HFFc6 (cell line): Measurements from ENCODE around the gene SLC15A3. TPM values are rescaled to one million over a fixed set of nuclear protein-coding genes. Genes with fewer than 3 reads are reported as not detected.

Experiments used
- DNase-seq: peaks from one replicate; pipeline ENCODE4 v3.0.0-alpha.2; 2018
- H3K27ac Mint-ChIP-seq: 2 replicates; pipeline ENCODE4 v1.8.0; 2020; ENCODE audit warnings: mild to moderate bottlenecking, mixed read lengths
- H3K27me3 Mint-ChIP-seq: 2 replicates; pipeline ENCODE4 v1.8.0; 2021; ENCODE audit warnings: mild to moderate bottlenecking, moderate library complexity, mixed read lengths; ENCODE audit not compliant: insufficient read depth
- H3K36me3 Mint-ChIP-seq: 2 replicates; pipeline ENCODE4 v1.8.0; 2021; ENCODE audit warnings: low read depth, mixed read lengths
- H3K4me1 Mint-ChIP-seq: 2 replicates; pipeline ENCODE4 v1.8.0; 2020; ENCODE audit warnings: low read depth, mixed read lengths
- H3K4me3 Mint-ChIP-seq: 2 replicates; pipeline ENCODE4 v1.8.0; 2020; ENCODE audit warnings: mild to moderate bottlenecking, moderate library complexity, mixed read lengths
- H3K9me3 Mint-ChIP-seq: 2 replicates; pipeline ENCODE4 v1.8.0; 2020; ENCODE audit warnings: mild to moderate bottlenecking, mixed read lengths
- CTCF ChIP-seq: fragments of 200-600 bp; sonication (generic); IDR thresholded peaks from 2 replicates; pipeline ENCODE4 v1.5.0; 2021; ENCODE audit warnings: antibody characterized with exemption, mild to moderate bottlenecking
- total RNA-seq, 6 experiments: library from RNA; stranded (reverse); fragmentation: NEBNext Ultra II Directional; extraction: Animal tissue kit (Norgen Biotek cat#: 25700); gene quantifications; 2 replicates in 1 of 6; 3 replicates in 5 of 6; pipeline ENCODE4 v1.2.3, GENCODE V29; 2021

SLC15A3 gene
- total RNA-seq, 6 experiments from 2014 or later, result 2.7 to 6.6 (median 3.4) TPM

- Mint-ChIP-seq H3K36me3 (0 out of 2 replicates have a peak, but pooled peaks cover under 1% of the 10 kb centered on the region), H3K9me3 (no peaks in the 10 kb centered on the region), H3K4me3 (no peak overlapping the region), H3K27me3 (no peaks in the 10 kb centered on the region), H3K27ac (no peak overlapping the region), H3K4me1 (peaks cover 13% of the 10 kb centered on the region)
- no peak for TF ChIP-seq CTCF
- DNase-seq, result no peak
These were observed 24.4 kb downstream of the SLC15A3 start for GRCh38 chr11:60927600-60927999.

- TF ChIP-seq CTCF, result no peak
- H3K36me3 Mint-ChIP-seq, result peaks cover 5% of the 10 kb centered on the region; the same call in 1 of the 2 replicates
- no peak overlapping the region for H3K4me3 Mint-ChIP-seq
- no peaks in the 10 kb centered on the region for H3K27me3 Mint-ChIP-seq
- DNase-seq, result no peak
- no peaks in the 10 kb centered on the region for H3K9me3 Mint-ChIP-seq
- H3K27ac Mint-ChIP-seq, result no peak overlapping the region
- peaks cover 13% of the 10 kb centered on the region for H3K4me1 Mint-ChIP-seq
These were observed 24.8 kb downstream of the SLC15A3 start for GRCh38 chr11:60927061-60927592.

GRCh38 chr11:60926500-60926899 is 25.5 kb downstream of the SLC15A3 start:
- Mint-ChIP-seq H3K36me3 (peaks cover 5% of the 10 kb centered on the region; the same call in 1 of the 2 replicates), H3K4me3 (no peak overlapping the region), H3K27ac (no peak overlapping the region), H3K4me1 (peaks cover 13% of the 10 kb centered on the region), H3K9me3 (no peaks in the 10 kb centered on the region), H3K27me3 (no peaks in the 10 kb centered on the region)
- DNase-seq, result no peak
- no peak for TF ChIP-seq CTCF

GRCh38 chr11:60925868-60926267 is 26.1 kb downstream of the SLC15A3 start:
- H3K4me1 Mint-ChIP-seq, result peaks cover 13% of the 10 kb centered on the region
- H3K27ac Mint-ChIP-seq, result peak overlapping the region; percentile 61

GRCh38 chr11:60924906-60925853 is 26.8 kb downstream of the SLC15A3 start:
- peaks cover 10% of the 10 kb centered on the region; the same call in 1 of the 2 replicates for H3K36me3 Mint-ChIP-seq
- no peaks in the 10 kb centered on the region for H3K27me3 Mint-ChIP-seq
- H3K4me3 Mint-ChIP-seq, result peak overlapping the region; percentile 89
- peaks cover 13% of the 10 kb centered on the region for H3K4me1 Mint-ChIP-seq
- no peak for DNase-seq
- no peaks in the 10 kb centered on the region for H3K9me3 Mint-ChIP-seq
- no peak for TF ChIP-seq CTCF
- peak overlapping the region; percentile 61 for H3K27ac Mint-ChIP-seq

More at GRCh38 chr11:60925868-60926267, 26.1 kb downstream of the SLC15A3 start:
- H3K27me3 Mint-ChIP-seq, result no peaks in the 10 kb centered on the region
- no peaks in the 10 kb centered on the region for H3K9me3 Mint-ChIP-seq
- peaks cover 5% of the 10 kb centered on the region; the same call in 1 of the 2 replicates for H3K36me3 Mint-ChIP-seq
- peak; percentile 9; the same call in 1 of the 2 replicates for TF ChIP-seq CTCF
- H3K4me3 Mint-ChIP-seq, result peak overlapping the region; percentile 89
- peak; percentile 59 for DNase-seq
